HUES48 (cell line): ENCODE results near the gene LRRK1.

Experiments
- H3K27ac ChIP-seq: one replicate; pipeline ENCODE4 v1.7.0; 2013; ENCODE audit warnings: low read depth, low read length, inconsistent platforms
- H3K27me3 ChIP-seq: 2 replicates; pipeline ENCODE4 v1.6.1; 2013; ENCODE audit warnings: mild to moderate bottlenecking, low read length; ENCODE audit not compliant: control insufficient read depth, insufficient read depth
- H3K36me3 ChIP-seq: 2 replicates; pipeline ENCODE4 v1.6.1; 2013; ENCODE audit warnings: low read length; ENCODE audit not compliant: control insufficient read depth, insufficient read depth
- H3K4me1 ChIP-seq: 2 replicates; pipeline ENCODE4 v1.6.1; 2013; ENCODE audit warnings: mild to moderate bottlenecking, low read length; ENCODE audit not compliant: control insufficient read depth, insufficient read depth
- H3K4me3 ChIP-seq: 2 replicates; pipeline ENCODE4 v1.5.1; 2013; ENCODE audit warnings: mild to moderate bottlenecking, low read depth, low read length
- H3K9ac ChIP-seq: 2 replicates; pipeline ENCODE4 v1.6.1; 2013; ENCODE audit warnings: mild to moderate bottlenecking, low read depth, low read length, moderate library complexity
- H3K9me3 ChIP-seq: 2 replicates; pipeline ENCODE4 v1.6.1; 2013; ENCODE audit warnings: low read length; ENCODE audit not compliant: control insufficient read depth, insufficient read depth

Gene LRRK1

GRCh38 chr15:100880139-100880896 lies 38.8 kb upstream of the LRRK1 start:
- Histone ChIP-seq H3K27ac (no peak overlapping the region), H3K36me3 (no peaks in the 10 kb centered on the region), H3K27me3 (peaks cover 62% of the 10 kb centered on the region), H3K4me1 (peaks cover 7% of the 10 kb centered on the region), H3K9me3 (no peaks in the 10 kb centered on the region), H3K4me3 (peak overlapping the region; percentile 70), H3K9ac (0 out of 2 replicates have a peak overlapping the region, but pooled peaks have one; percentile 19)

GRCh38 chr15:100880897-100881242 lies 38.3 kb upstream of the LRRK1 start:
- Histone ChIP-seq H3K9ac (no peak overlapping the region), H3K27ac (no peak overlapping the region), H3K36me3 (no peaks in the 10 kb centered on the region), H3K9me3 (no peaks in the 10 kb centered on the region), H3K4me1 (peaks cover 7% of the 10 kb centered on the region), H3K4me3 (peak overlapping the region; percentile 70), H3K27me3 (peaks cover 62% of the 10 kb centered on the region)

GRCh38 chr15:100881573-100882336 lies 37.4 kb upstream of the LRRK1 start:
- Histone ChIP-seq H3K9me3 (no peaks in the 10 kb centered on the region), H3K4me1 (peaks cover 7% of the 10 kb centered on the region), H3K36me3 (no peaks in the 10 kb centered on the region), H3K9ac (no peak overlapping the region), H3K27ac (no peak overlapping the region), H3K27me3 (peaks cover 60% of the 10 kb centered on the region), H3K4me3 (no peak overlapping the region)

- Histone ChIP-seq H3K4me1 (no peaks in the 10 kb centered on the region; the same call in 1 of the 2 replicates), H3K36me3 (no peaks in the 10 kb centered on the region), H3K9me3 (no peaks in the 10 kb centered on the region), H3K27ac (no peak overlapping the region), H3K4me3 (no peak overlapping the region), H3K27me3 (peaks cover 31% of the 10 kb centered on the region), H3K9ac (no peak overlapping the region)
These were observed 34.0 kb upstream of the LRRK1 start for GRCh38 chr15:100885116-100885515.

GRCh38 chr15:100885811-100886210 lies 33.3 kb upstream of the LRRK1 start:
- Histone ChIP-seq H3K36me3 (no peaks in the 10 kb centered on the region), H3K27ac (no peak overlapping the region), H3K9ac (no peak overlapping the region), H3K27me3 (peaks cover 24% of the 10 kb centered on the region), H3K4me3 (no peak overlapping the region), H3K4me1 (no peaks in the 10 kb centered on the region; the same call in 1 of the 2 replicates), H3K9me3 (no peaks in the 10 kb centered on the region)

GRCh38 chr15:100887211-100887913 lies 31.8 kb upstream of the LRRK1 start:
- no peak overlapping the region for H3K4me3 ChIP-seq
- no peak overlapping the region for H3K27ac ChIP-seq
- H3K9ac ChIP-seq = no peak overlapping the region
- H3K4me1 ChIP-seq = no peaks in the 10 kb centered on the region
- H3K9me3 ChIP-seq = no peaks in the 10 kb centered on the region
- no peaks in the 10 kb centered on the region for H3K36me3 ChIP-seq
- H3K27me3 ChIP-seq = peaks cover 8% of the 10 kb centered on the region

- Histone ChIP-seq H3K9me3 (no peaks in the 10 kb centered on the region), H3K27me3 (no peaks in the 10 kb centered on the region), H3K4me3 (no peak overlapping the region), H3K36me3 (no peaks in the 10 kb centered on the region), H3K27ac (no peak overlapping the region), H3K4me1 (no peaks in the 10 kb centered on the region), H3K9ac (no peak overlapping the region)
These were observed 29.6 kb upstream of the LRRK1 start for GRCh38 chr15:100889385-100890050.

GRCh38 chr15:100890051-100890720 lies 29.0 kb upstream of the LRRK1 start:
- H3K4me3 ChIP-seq = no peak overlapping the region
- H3K36me3 ChIP-seq = no peaks in the 10 kb centered on the region
- H3K27me3 ChIP-seq = no peaks in the 10 kb centered on the region
- H3K4me1 ChIP-seq = no peaks in the 10 kb centered on the region
- no peak overlapping the region for H3K9ac ChIP-seq
- no peaks in the 10 kb centered on the region for H3K9me3 ChIP-seq
- no peak overlapping the region for H3K27ac ChIP-seq

GRCh38 chr15:100890850-100891249 lies 28.3 kb upstream of the LRRK1 start:
- Histone ChIP-seq H3K4me3 (no peak overlapping the region), H3K9me3 (no peaks in the 10 kb centered on the region), H3K9ac (no peak overlapping the region), H3K4me1 (no peaks in the 10 kb centered on the region), H3K36me3 (no peaks in the 10 kb centered on the region), H3K27ac (no peak overlapping the region), H3K27me3 (no peaks in the 10 kb centered on the region)

- no peaks in the 10 kb centered on the region for H3K36me3 ChIP-seq
- H3K4me1 ChIP-seq = no peaks in the 10 kb centered on the region
- H3K9ac ChIP-seq = no peak overlapping the region
These were observed 27.7 kb upstream of the LRRK1 start for GRCh38 chr15:100891307-100892012.

More at GRCh38 chr15:100891307-100892012, 27.7 kb upstream of the LRRK1 start:
- H3K4me3 ChIP-seq = no peak overlapping the region
- no peaks in the 10 kb centered on the region for H3K9me3 ChIP-seq
- H3K27me3 ChIP-seq = no peaks in the 10 kb centered on the region
- no peak overlapping the region for H3K27ac ChIP-seq
